Measurements from ENCODE around the gene RARB. TPM values are rescaled to one million over a fixed set of nuclear protein-coding genes. Genes with fewer than 3 reads are reported as not detected.

Gene RARB
- total RNA-seq, 4 donors from 2014 or later = 0.34 to 1.6 (median 1.0) TPM

GRCh38 chr3:25567388-25567787, 139.3 kb downstream of the RARB start:
- no peak for TF ChIP-seq CTCF (IDR thresholded peaks at IDR 0.05; ENCODE audit: low read depth)

- no peak for TF ChIP-seq CTCF (IDR thresholded peaks at IDR 0.05; ENCODE audit: low read depth)
These were observed 139.9 kb downstream of the RARB start for GRCh38 chr3:25567806-25568524.

GRCh38 chr3:25568525-25569078, 140.5 kb downstream of the RARB start:
- no peak for TF ChIP-seq CTCF (IDR thresholded peaks at IDR 0.05; ENCODE audit: low read depth)

- TF ChIP-seq CTCF (IDR thresholded peaks at IDR 0.05; ENCODE audit: low read depth) = no peak
These were observed 143.2 kb downstream of the RARB start for GRCh38 chr3:25571285-25571684.

GRCh38 chr3:25572336-25572735, 144.3 kb downstream of the RARB start:
- TF ChIP-seq CTCF (IDR thresholded peaks at IDR 0.05; ENCODE audit: low read depth) = no peak

GRCh38 chr3:25572919-25573385, 144.9 kb downstream of the RARB start:
- TF ChIP-seq CTCF (IDR thresholded peaks at IDR 0.05; ENCODE audit: low read depth) = no peak

GRCh38 chr3:25573386-25574171, 145.5 kb downstream of the RARB start:
- no peak for TF ChIP-seq CTCF (IDR thresholded peaks at IDR 0.05; ENCODE audit: low read depth)

Measured in subcutaneous adipose tissue (tissue), 4 donors.